Gastroesophageal sphincter (tissue), 3 donors: ENCODE measurements around the gene EIF3M.

Experiments
- EP300 ChIP-seq: sonication (generic); formaldehyde crosslinking; IDR thresholded peaks from one replicate; pipeline ENCODE4 v1.6.1; 2017; ENCODE audit warnings: antibody characterized with exemption, mild to moderate bottlenecking
- POLR2A ChIP-seq, 2 donors: fragments of 450-650 bp; IDR thresholded peaks; one replicate each; pipeline ENCODE4 v1.6.1; 2017; ENCODE audit warnings: antibody characterized with exemption in 2 of 2, mild to moderate bottlenecking in 2 of 2, moderate library complexity in 1 of 2
- POLR2AphosphoS5 ChIP-seq: sonication (generic); formaldehyde crosslinking; IDR thresholded peaks from one replicate; pipeline ENCODE4 v1.6.1; 2017; ENCODE audit warnings: antibody characterized with exemption
- TF ChIP-seq, protein P1 (sequence below), 4 experiments: fragments of 200-600 bp in 2 of 4; fragments of 450-650 bp in 2 of 4; sonication (generic) in 1 of 4; IDR thresholded peaks; one replicate each; pipeline ENCODE4 v1.5.1; 2017 to 2019; ENCODE audit warnings: antibody characterized with exemption in 4 of 4, mild to moderate bottlenecking in 2 of 4, moderate library complexity in 2 of 4

DNA sequence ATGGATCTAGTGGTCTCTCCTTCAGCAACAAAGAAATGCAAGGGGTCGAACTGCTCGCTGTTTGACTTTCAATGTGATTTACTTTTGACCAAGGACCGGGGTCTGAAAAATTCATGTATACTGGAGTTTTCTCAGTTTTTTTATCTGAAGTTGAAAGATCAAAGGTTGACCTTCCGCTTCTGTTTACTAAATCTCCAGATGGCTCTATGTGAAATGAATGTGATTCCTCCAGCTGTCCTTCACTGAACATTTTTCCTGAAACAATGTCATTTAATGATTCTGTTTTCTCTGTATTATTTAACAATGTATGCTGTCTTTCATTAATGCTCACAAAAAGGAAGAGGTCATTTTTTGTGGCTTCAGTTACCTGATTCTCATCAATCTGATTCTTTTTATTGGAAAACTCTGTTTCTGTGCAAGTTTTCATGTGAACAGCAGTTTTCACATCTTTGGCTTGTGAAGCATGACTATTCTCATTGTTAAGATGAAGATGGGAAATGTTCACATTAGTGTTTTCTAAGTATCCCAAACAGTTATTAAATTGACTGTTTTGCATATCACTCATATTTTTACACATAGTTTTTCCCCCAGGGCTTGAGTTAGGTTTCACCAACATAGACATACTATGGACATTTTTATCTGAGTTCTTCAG, 30.0 kb downstream of the EIF3M start:
- TF ChIP-seq, protein P1, sequence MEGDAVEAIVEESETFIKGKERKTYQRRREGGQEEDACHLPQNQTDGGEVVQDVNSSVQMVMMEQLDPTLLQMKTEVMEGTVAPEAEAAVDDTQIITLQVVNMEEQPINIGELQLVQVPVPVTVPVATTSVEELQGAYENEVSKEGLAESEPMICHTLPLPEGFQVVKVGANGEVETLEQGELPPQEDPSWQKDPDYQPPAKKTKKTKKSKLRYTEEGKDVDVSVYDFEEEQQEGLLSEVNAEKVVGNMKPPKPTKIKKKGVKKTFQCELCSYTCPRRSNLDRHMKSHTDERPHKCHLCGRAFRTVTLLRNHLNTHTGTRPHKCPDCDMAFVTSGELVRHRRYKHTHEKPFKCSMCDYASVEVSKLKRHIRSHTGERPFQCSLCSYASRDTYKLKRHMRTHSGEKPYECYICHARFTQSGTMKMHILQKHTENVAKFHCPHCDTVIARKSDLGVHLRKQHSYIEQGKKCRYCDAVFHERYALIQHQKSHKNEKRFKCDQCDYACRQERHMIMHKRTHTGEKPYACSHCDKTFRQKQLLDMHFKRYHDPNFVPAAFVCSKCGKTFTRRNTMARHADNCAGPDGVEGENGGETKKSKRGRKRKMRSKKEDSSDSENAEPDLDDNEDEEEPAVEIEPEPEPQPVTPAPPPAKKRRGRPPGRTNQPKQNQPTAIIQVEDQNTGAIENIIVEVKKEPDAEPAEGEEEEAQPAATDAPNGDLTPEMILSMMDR (IDR thresholded peaks at IDR 0.05): no peak
- TF ChIP-seq POLR2A (IDR thresholded peaks at IDR 0.05): no peak
- no peak for TF ChIP-seq EP300
- no peak for TF ChIP-seq POLR2AphosphoS5
